HG03457 (cell line): Measurements from ENCODE around the gene C10orf120.

Experiments used
- ATAC-seq: cut with Tn5 transposase; IDR thresholded peaks from one replicate; pipeline ENCODE4 v1.9.1; 2021; ENCODE audit warnings: moderate number of reproducible peaks; ENCODE audit not compliant: unreplicated experiment

Gene C10orf120

DNA sequence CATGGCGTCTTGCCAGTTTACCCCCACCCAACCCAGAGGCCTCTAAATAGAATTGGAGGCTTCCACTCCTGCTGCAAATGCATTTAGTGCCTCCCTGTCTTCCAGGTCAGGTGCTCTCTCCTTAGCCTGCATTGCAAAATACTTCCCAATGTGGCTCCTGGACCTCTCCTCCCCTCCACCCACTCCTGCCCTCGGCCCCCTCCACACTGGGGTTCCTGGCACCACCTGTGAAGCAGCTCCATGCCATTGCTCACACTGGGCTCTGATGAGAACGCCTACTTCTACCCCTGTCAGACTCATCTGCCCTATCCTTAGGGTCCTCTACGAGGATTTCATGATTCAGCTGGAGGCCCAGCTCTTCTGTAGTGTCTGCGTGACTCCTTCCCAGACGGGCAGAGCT lies 37.4 kb downstream of the C10orf120 start:
- ATAC-seq, result no peak

DNA sequence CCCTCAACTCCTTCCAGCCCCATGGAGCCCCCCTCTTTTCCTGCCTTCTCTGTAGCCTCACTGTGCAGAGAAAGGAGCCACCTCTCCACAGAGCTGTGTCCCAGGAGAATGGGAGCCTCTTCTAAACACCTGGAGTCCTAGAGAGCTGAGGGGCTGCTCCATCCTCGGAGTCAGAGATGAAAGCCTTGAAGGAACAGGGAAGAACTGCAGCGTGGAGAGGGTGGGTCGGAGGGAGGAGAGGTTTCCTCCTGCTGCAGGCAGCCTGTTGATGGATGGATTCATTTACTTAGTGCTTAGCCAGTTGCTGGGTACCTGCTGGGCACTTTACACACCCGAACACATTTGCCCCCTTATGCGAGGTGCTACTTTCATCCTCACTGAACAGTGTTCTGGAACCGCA lies 39.0 kb downstream of the C10orf120 start:
- ATAC-seq, result no peak

DNA sequence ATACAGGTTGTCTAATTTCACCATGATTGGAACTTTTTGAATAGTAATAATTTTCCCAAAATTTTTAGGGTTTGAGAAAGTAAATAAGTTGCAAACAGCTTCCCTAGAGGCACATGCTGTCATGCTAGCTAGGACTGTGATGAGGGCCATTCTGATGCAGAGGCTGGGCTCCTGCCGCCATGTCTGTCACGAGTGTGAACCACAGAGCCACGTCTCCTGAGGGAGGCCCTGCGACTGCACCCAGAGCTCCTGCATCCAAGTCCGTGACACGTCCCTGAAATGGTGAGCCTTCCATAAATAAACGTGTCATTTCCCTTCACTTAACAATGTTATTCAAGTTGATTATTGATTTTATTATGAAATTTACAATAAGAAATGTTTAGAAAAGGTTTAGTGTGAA lies 40.0 kb downstream of the C10orf120 start:
- no peak for ATAC-seq

DNA sequence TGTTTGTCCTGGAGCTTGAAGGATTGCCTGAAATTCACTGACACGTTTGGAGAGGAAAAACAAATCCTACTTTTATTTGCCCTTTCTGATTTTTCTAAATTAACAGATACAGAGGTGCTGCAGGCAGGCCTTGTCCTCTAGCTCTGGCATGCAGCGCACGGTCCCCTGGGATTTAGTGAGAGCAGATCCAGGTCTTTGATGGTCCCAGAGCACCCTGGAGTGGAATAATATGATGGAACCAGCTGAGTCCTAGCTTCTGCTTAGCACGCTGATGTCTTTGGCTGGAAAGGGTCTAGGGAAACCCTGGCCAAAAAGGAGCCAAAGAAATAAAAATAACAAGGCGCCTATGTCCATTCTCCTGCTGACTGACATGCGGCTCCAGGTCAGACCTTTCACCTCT lies 40.5 kb downstream of the C10orf120 start:
- ATAC-seq, result no peak

DNA sequence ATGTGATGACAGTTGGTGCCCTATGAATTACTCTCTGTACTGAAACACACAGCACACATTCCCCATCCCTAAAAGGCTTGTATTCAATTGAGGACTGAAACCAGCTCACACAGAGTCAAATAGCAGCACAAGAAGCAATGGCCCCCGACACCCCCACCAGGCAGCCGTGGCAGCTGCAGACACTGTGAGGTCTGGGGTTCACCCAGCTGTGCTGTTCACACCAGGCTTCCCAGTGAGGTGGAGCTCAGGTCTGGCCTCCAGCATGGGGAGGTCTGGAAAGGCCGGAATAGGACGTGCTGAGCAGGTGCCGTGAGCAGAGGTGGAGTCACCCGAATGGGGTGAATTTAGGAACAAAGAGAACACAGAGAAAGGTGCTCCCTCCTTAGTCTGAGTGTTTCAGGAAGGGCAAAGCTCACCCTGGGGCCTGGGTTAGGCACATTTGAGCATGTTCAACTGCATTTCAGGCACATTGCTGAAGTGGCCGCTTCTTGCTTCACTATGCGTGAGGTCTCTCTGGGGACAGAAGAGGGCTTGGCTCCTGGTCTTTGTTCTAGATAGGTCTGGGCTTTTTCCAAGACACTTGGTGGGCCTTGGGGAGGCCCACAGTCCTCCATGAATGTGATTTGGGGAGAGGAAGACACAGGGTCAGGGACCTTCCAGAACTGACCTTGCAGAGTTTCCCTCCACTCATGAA lies 41.1 kb downstream of the C10orf120 start:
- ATAC-seq, result no peak

DNA sequence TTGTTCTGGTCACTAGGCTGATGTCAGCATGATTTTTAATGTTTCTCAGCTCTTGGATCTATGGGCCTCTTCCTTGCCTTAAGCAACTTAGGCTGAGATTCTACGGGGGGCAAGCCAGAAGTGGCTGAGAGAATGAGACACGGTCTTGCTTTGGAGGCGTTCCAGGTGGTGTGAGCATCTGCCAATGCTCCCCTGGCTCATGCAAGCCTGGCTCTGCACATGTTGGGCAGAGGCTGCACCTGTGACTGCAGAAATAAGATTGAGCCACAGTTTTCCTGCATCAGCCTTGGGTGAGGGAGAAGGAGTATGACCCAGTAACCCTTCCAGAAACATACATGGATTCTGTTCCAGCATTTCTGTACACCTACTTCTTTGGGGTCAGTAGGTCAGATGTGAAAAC lies 41.9 kb downstream of the C10orf120 start:
- no peak for ATAC-seq

DNA sequence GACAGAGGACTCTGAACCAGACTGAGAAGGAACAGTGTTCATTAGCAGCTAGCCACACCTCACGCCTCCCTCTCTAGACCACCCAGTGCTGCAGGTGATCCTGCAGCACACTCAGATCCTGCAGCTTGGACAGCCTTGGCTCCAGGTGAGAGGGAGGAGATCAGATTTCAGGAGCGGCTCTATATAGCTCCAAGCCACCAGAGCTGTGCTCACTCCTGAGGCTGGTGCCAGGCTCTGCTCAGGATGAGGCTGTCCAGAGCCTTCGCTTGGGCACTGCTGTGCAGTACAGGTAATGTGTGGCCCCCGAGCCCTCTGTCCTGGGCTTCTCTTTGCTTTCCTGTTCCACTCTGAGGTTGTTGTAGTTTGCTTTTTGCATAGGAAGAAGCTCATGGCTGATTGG lies 42.4 kb downstream of the C10orf120 start:
- ATAC-seq, result no peak

DNA sequence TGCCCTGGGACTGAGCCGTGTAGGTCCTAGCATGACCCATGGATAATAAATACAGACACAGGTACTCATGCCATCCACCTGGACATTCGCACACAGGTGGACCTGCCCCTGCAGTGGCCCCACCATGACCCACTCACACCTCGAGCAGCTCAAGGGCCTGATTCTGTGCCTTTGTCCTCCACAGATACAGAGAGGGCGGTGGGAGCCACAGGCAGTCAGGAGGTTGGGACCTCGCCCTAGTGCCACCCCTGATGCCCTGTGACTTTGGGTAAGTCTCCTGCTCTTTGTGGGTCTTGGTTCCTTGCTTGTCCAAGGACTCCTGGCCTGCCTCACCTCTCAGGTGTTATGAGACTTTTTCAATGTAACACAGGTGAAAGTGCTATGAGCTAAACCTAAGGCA lies 42.9 kb downstream of the C10orf120 start:
- ATAC-seq, result no peak

DNA sequence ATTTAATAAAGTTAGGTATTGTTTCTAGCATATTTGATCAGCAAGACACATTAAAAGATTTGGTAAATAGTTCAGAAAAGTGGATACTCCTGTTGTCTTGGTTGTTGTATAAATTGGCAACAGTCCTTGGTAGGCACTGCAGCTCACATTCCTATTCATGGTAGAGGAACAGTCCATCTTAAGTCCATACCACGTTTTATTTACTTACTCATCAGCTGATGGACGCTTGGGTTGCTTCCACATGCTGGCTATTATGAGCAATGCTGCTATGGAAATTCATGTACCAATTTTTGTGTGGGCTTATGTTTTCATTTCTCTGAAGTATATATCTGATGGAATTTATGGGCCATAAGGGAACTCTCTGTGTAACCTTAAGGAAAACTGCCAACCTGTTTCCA lies 43.3 kb downstream of the C10orf120 start:
- ATAC-seq, result no peak

DNA sequence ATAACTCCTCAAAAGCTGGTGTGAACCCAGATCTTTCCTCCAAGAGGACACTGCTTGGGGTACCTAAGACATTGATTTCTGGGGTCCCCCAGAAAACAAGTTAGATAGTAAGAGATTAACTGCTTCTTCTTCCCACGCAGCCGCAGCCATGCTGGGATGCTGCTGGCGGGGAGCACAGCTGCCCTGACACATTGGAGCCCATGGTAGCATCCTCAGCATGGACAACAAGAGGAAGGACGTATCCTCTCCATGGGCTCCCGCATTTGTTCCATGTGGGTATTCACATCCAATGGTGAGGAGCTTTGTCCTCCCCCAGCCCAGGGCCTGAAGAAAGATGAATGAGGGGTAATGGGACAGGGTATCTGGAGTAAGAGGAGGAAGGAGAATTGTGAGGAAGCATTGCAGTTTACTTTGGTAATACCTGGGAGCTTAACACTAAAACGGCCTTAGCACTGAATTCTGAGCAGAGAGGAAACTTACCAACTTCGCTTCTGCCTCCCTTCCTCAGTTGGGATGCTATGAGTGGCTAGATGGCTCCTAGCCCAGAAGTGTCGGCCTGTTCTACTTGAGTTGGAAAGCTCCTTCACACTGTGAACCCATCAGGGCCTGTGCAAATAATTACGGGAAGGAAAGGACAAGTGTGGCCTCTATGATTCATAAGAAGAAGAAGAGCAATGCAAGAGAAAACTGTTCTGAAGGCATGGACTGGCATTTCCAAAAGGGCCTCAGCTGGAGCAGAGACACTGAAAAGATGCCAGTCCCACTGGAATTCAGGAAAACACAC lies 43.9 kb downstream of the C10orf120 start:
- ATAC-seq, result no peak

DNA sequence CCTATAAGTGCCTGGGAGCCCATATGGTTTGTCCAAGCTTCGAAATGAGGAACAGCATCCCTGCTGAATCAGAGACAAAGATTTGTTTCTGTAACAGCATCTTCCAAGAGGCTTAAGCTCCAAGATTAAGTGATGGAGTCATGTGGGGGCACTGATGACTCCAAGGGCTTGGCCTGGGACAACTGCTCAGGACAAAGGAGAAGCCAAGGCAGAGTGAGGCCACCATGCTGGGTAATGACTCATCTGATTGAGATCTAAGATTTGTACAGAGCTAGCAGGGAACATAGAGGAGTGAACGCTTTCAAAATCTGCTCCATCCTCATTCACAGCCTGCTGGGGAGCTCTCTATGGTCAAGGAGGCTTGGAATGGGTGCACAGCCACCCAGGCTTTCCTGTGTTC lies 49.3 kb downstream of the C10orf120 start:
- ATAC-seq, result no peak

DNA sequence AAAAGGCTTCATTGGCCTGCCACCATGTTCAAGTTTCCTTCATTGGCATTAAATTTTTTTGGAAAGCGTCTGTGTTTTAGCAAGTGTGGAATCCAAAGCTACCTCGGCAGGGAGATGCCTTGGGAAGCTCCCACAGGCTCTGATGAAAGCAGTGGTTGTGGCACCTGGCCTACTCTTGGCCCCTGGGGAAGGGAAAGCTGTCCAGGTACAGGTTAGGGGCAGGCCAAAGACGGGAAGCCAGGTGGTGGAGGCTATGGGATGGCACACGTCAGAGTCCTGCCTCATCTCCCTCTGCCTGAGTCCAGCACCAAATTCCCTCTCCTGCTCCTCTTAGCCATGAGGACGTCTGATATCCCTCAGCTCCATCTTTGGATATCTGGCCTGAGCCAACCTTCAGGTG lies 49.7 kb downstream of the C10orf120 start:
- ATAC-seq, result no peak

DNA sequence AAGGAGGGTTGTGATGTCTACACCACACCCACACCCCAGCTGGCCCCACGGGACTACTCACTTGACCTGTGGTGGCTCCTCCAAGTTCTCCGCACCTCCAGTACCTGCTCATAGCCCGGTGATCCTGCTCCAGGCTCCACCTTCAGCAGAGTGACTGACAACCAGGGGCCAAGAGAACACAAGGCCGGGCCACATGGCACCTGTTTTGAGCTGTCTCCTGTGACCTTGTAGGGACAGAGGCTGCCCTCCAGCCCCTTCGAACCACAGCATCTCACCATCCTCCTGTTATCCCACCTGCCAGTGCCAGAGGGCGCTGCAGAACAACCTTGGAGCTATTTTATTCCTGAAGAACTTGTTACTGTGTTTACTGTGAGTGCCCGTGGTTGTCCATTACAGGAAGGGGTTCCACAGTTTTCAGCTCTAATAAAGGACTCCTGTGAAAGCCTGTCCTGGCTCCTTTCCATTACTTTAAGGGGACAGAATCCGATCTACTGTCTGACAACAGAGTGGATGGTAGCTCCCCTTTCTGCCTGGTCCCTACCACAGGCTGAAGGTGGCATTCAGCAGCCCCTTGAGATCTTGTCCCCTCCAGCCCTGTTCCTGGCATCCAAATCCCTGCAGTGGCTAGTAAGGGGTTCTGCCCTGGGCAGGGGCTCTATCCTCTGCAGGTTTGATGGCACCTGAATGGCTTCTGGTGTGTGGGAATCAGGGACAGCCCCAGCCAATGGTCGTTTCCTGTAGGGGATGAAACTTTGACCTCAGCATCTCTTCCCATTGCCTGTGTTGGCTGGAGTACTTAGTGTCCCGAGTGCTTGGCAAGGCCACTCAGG lies 50.8 kb downstream of the C10orf120 start:
- no peak for ATAC-seq
